H9 (cell line): ENCODE data around the gene ERP27. TPM values are rescaled to one million over a fixed set of nuclear protein-coding genes. Genes with fewer than 3 reads are reported as not detected.

ENCODE experiments used
- DNase-seq: peaks from one replicate; pipeline ENCODE4 v3.0.0-alpha.2; 2017
- H2AFZ ChIP-seq: one replicate; pipeline ENCODE4 v1.6.1; 2013; ENCODE audit warnings: mild to moderate bottlenecking, low read length, control low read depth, moderate library complexity
- H2AK5ac ChIP-seq: 2 replicates; pipeline ENCODE4 v1.6.1; 2013; ENCODE audit warnings: low read length, control low read depth, mixed read lengths; ENCODE audit not compliant: insufficient read length
- H2BK120ac ChIP-seq: one replicate; pipeline ENCODE4 v1.6.1; 2013; ENCODE audit warnings: low read depth, mild to moderate bottlenecking, low read length, control low read depth, inconsistent platforms; ENCODE audit not compliant: poor library complexity, severe bottlenecking
- H2BK12ac ChIP-seq: 2 replicates; pipeline ENCODE4 v1.6.1; 2013; ENCODE audit warnings: low read length, control low read depth, mixed read lengths, low read depth; ENCODE audit not compliant: insufficient read length
- H2BK15ac ChIP-seq: 2 replicates; pipeline ENCODE4 v1.6.1; 2013; ENCODE audit warnings: low read depth, low read length, control low read depth
- H2BK20ac ChIP-seq: one replicate; pipeline ENCODE4 v1.6.1; 2013; ENCODE audit warnings: low read depth, mild to moderate bottlenecking, low read length, control low read depth, inconsistent platforms; ENCODE audit not compliant: poor library complexity, severe bottlenecking
- H2BK5ac ChIP-seq: 2 replicates; pipeline ENCODE4 v1.6.1; 2013; ENCODE audit warnings: low read length, control low read depth, mixed read lengths; ENCODE audit not compliant: insufficient read length
- H3K14ac ChIP-seq: 2 replicates; pipeline ENCODE4 v1.6.1; 2013; ENCODE audit warnings: low read length, control low read depth; ENCODE audit not compliant: insufficient read depth
- H3K18ac ChIP-seq: 2 replicates; pipeline ENCODE4 v1.6.1; 2013; ENCODE audit warnings: low read depth, mild to moderate bottlenecking, mixed read lengths, low read length, control low read depth; ENCODE audit not compliant: insufficient read length
- H3K23ac ChIP-seq: 2 replicates; pipeline ENCODE4 v1.6.1; 2013; ENCODE audit warnings: low read length, control low read depth, mixed read lengths, low read depth; ENCODE audit not compliant: insufficient read length
- H3K23me2 ChIP-seq: 2 replicates; pipeline ENCODE4 v1.6.1; 2013; ENCODE audit warnings: low read depth, mild to moderate bottlenecking, mixed read lengths, low read length, control low read depth; ENCODE audit not compliant: insufficient read length, poor library complexity, severe bottlenecking
- H3K27ac ChIP-seq: 2 replicates; pipeline ENCODE4 v1.5.1; 2013; ENCODE audit warnings: low read length, control low read depth, mixed read lengths, low read depth; ENCODE audit not compliant: insufficient read length
- H3K27me3 ChIP-seq: 2 replicates; pipeline ENCODE4 v1.6.1; 2013; ENCODE audit warnings: low read length, control low read depth, inconsistent platforms; ENCODE audit not compliant: insufficient read depth
- H3K4ac ChIP-seq: 2 replicates; pipeline ENCODE4 v1.6.1; 2013; ENCODE audit warnings: low read depth, mild to moderate bottlenecking, control low read depth, inconsistent platforms, low read length, moderate library complexity
- H3K4me1 ChIP-seq: 2 replicates; pipeline ENCODE4 v1.6.1; 2013; ENCODE audit warnings: low read length, control low read depth, inconsistent platforms; ENCODE audit not compliant: insufficient read depth
- H3K4me2 ChIP-seq: 2 replicates; pipeline ENCODE4 v1.6.1; 2013; ENCODE audit warnings: low read length, control low read depth, mixed read lengths; ENCODE audit not compliant: insufficient read length, insufficient read depth
- H3K56ac ChIP-seq: 2 replicates; pipeline ENCODE4 v1.6.1; 2013; ENCODE audit warnings: low read depth, mild to moderate bottlenecking, mixed read lengths, low read length, control low read depth; ENCODE audit not compliant: insufficient read length
- H3K79me1 ChIP-seq: 2 replicates; pipeline ENCODE4 v1.6.1; 2013; ENCODE audit warnings: low read depth, mild to moderate bottlenecking, moderate library complexity, low read length, control low read depth, inconsistent platforms; ENCODE audit not compliant: insufficient read depth, poor library complexity, severe bottlenecking
- H3K79me2 ChIP-seq: 2 replicates; pipeline ENCODE4 v1.6.1; 2013; ENCODE audit warnings: low read length, control low read depth, inconsistent platforms; ENCODE audit not compliant: insufficient read depth
- H3K9ac ChIP-seq: 2 replicates; pipeline ENCODE4 v1.6.1; 2013; ENCODE audit warnings: low read length, control low read depth, mixed read lengths; ENCODE audit not compliant: insufficient read length; ENCODE audit errors: extremely low read depth
- H3K9me3 ChIP-seq: one replicate; pipeline ENCODE4 v1.6.1; 2013; ENCODE audit warnings: low read depth, low read length, inconsistent platforms; ENCODE audit not compliant: control insufficient read depth
- H3T11ph ChIP-seq: one replicate; pipeline ENCODE4 v1.6.1; 2013; ENCODE audit warnings: mild to moderate bottlenecking, low read length, control low read depth, inconsistent platforms
- H4K20me1 ChIP-seq: one replicate; pipeline ENCODE4 v1.6.1; 2013; ENCODE audit not compliant: control insufficient read depth, insufficient read length, insufficient read depth
- H4K5ac ChIP-seq: 2 replicates; pipeline ENCODE4 v1.6.1; 2013; ENCODE audit warnings: low read depth, mild to moderate bottlenecking, mixed read lengths, low read length, control low read depth; ENCODE audit not compliant: insufficient read length
- H4K8ac ChIP-seq: replicated peaks from 2 replicates; pipeline ENCODE4 v1.6.1; 2013; ENCODE audit warnings: low read length, control low read depth, mixed read lengths, low read depth; ENCODE audit not compliant: insufficient read length
- H4K91ac ChIP-seq: 2 replicates; pipeline ENCODE4 v1.6.1; 2013; ENCODE audit warnings: low read depth, mild to moderate bottlenecking, moderate library complexity, mixed read lengths, low read length, control low read depth; ENCODE audit not compliant: insufficient read length
- H3K27ac Mint-ChIP-seq, 3 experiments: 2 replicates in 2 of 3; 3 replicates in 1 of 3; pipeline ENCODE4 v1.8.0; 2020 to 2021; ENCODE audit warnings: mixed read lengths in 3 of 3, mild to moderate bottlenecking in 1 of 3, moderate library complexity in 1 of 3
- H3K27me3 Mint-ChIP-seq: 2 replicates; pipeline ENCODE4 v1.8.0; 2021; ENCODE audit warnings: low read depth, mild to moderate bottlenecking, moderate library complexity, mixed read lengths
- H3K36me3 Mint-ChIP-seq, 3 experiments: 2 replicates in 2 of 3; 3 replicates in 1 of 3; pipeline ENCODE4 v1.8.0; 2020 to 2021; ENCODE audit warnings: low read depth in 3 of 3, mixed read lengths in 3 of 3; ENCODE audit not compliant: insufficient read depth in 1 of 3
- H3K4me1 Mint-ChIP-seq, 2 experiments: 2 replicates each; pipeline ENCODE4 v1.8.0; 2020; ENCODE audit warnings: mixed read lengths in 2 of 2
- H3K4me3 Mint-ChIP-seq, 2 experiments: 2 replicates in 1 of 2; 3 replicates in 1 of 2; pipeline ENCODE4 v1.8.0; 2020 to 2021; ENCODE audit warnings: mild to moderate bottlenecking in 2 of 2, mixed read lengths in 2 of 2, moderate library complexity in 1 of 2
- H3K9me3 Mint-ChIP-seq, 2 experiments: 2 replicates in 1 of 2; 3 replicates in 1 of 2; pipeline ENCODE4 v1.8.0; 2020; ENCODE audit warnings: mild to moderate bottlenecking in 2 of 2, mixed read lengths in 2 of 2, moderate library complexity in 1 of 2
- WGBS: extraction: QIAGEN DNeasy Blood & Tissue Kit; methylation state at CpG from one replicate; pipeline ENCODE4 v1.1.7; 2013; ENCODE audit warnings: missing lambda C conversion rate, low lambda C conversion rate, mixed read lengths; ENCODE audit not compliant: insufficient read length; ENCODE audit errors: extremely low coverage; 5-methylcytosine and 5-hydroxymethylcytosine counted together
- total RNA-seq: library from RNA; stranded (reverse); gene quantifications from 2 replicates; pipeline ENCODE4 v1.2.1, GENCODE V29; 2021
- TF ChIP-seq, protein P1 (sequence below): fragments of 200-600 bp; sonication (generic); conservative IDR thresholded peaks from 3 replicates; pipeline ENCODE4 v1.8.0; 2021; ENCODE audit warnings: antibody characterized with exemption, mild to moderate bottlenecking

Gene ERP27
- total RNA-seq, 1 experiment from 2014 or later, result not detected

DNA sequence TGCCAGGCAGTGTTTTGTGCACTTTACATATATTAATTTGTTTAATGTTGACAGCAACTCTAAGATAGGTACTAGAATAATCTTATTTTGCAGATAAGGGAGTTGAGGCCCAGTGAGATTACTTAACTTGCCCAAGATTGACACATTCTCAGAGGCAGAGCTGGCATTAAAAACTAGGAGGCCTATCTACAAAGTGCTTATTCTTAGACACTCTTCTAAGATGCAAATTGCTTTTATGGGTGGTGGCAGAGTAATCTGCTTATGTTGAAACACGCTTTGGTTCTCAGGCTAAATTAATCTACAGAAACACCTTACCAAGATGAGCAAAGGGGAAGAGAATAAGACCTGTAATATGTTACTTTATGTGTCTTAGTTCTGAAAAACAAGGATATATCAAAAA, 59.8 kb downstream of the ERP27 start:
- H3K79me1 ChIP-seq, result no peaks in the 10 kb centered on the region
- no CpG with 5 or more reads among the region's 1 CpG for WGBS
- no peak overlapping the region for H4K91ac ChIP-seq
- H4K5ac ChIP-seq, result no peak overlapping the region
- no peak overlapping the region for H3K4me2 ChIP-seq
- H3K23ac ChIP-seq, result no peak overlapping the region
- H3T11ph ChIP-seq, result no peak overlapping the region
- no peak overlapping the region for H3K14ac ChIP-seq
- no peak overlapping the region for H2BK120ac ChIP-seq
- no peak overlapping the region for H2BK15ac ChIP-seq
- H3K27me3 ChIP-seq, result no peaks in the 10 kb centered on the region
- H3K9me3 ChIP-seq, result no peaks in the 10 kb centered on the region
- no peaks in the 10 kb centered on the region for H3K23me2 ChIP-seq
- H3K56ac ChIP-seq, result no peak overlapping the region
- Mint-ChIP-seq H3K4me3 (no peak overlapping the region), H3K36me3 (no peaks in the 10 kb centered on the region), H3K27me3 (no peaks in the 10 kb centered on the region; the same call in 1 of the 2 replicates), H3K9me3 (no peaks in the 10 kb centered on the region), H3K4me1 (no peaks in the 10 kb centered on the region), H3K27ac (no peak overlapping the region)
- no peak overlapping the region for H2BK20ac ChIP-seq
- H2BK5ac ChIP-seq, result no peak overlapping the region
- no peak overlapping the region for H2AFZ ChIP-seq
- no peaks in the 10 kb centered on the region for H3K4me1 ChIP-seq
- TF ChIP-seq, protein P1, sequence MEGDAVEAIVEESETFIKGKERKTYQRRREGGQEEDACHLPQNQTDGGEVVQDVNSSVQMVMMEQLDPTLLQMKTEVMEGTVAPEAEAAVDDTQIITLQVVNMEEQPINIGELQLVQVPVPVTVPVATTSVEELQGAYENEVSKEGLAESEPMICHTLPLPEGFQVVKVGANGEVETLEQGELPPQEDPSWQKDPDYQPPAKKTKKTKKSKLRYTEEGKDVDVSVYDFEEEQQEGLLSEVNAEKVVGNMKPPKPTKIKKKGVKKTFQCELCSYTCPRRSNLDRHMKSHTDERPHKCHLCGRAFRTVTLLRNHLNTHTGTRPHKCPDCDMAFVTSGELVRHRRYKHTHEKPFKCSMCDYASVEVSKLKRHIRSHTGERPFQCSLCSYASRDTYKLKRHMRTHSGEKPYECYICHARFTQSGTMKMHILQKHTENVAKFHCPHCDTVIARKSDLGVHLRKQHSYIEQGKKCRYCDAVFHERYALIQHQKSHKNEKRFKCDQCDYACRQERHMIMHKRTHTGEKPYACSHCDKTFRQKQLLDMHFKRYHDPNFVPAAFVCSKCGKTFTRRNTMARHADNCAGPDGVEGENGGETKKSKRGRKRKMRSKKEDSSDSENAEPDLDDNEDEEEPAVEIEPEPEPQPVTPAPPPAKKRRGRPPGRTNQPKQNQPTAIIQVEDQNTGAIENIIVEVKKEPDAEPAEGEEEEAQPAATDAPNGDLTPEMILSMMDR, result no peak
- DNase-seq, result no peak
- H3K9ac ChIP-seq, result no peak overlapping the region
- no peak overlapping the region for H2AK5ac ChIP-seq
- H3K18ac ChIP-seq, result no peak overlapping the region
- H3K4ac ChIP-seq, result no peak overlapping the region
- H4K8ac ChIP-seq, result no peak overlapping the region
- H2BK12ac ChIP-seq, result no peak overlapping the region
- no peak overlapping the region for H3K27ac ChIP-seq
- H4K20me1 ChIP-seq, result no peaks in the 10 kb centered on the region
- no peaks in the 10 kb centered on the region for H3K79me2 ChIP-seq
